Nephron progenitor cell (in vitro differentiated cells): ENCODE measurements around the gene AGFG2.

Experiments
- DNase-seq: peaks from one replicate; pipeline ENCODE4 v3.0.0; 2021
- H3K27ac Mint-ChIP-seq: 2 replicates; pipeline ENCODE4 v1.8.0; 2021; ENCODE audit warnings: mild to moderate bottlenecking, moderate library complexity, mixed read lengths
- H3K27me3 Mint-ChIP-seq: 2 replicates; pipeline ENCODE4 v1.8.0; 2021; ENCODE audit warnings: mild to moderate bottlenecking, low read depth, mixed read lengths; ENCODE audit not compliant: poor library complexity
- H3K36me3 Mint-ChIP-seq: 2 replicates; pipeline ENCODE4 v1.8.0; 2021; ENCODE audit warnings: low read depth, mixed read lengths
- H3K4me1 Mint-ChIP-seq: 2 replicates; pipeline ENCODE4 v1.8.0; 2021; ENCODE audit warnings: mixed read lengths
- H3K4me3 Mint-ChIP-seq: 2 replicates; pipeline ENCODE4 v1.8.0; 2021; ENCODE audit warnings: mild to moderate bottlenecking, moderate library complexity, mixed read lengths
- H3K9me3 Mint-ChIP-seq: 2 replicates; pipeline ENCODE4 v1.8.0; 2021; ENCODE audit warnings: mild to moderate bottlenecking, moderate library complexity, mixed read lengths
- TF ChIP-seq, protein P1 (sequence below): fragments of 200-600 bp; sonication (generic); IDR thresholded peaks from 2 replicates; pipeline ENCODE4 v1.5.0; 2021; ENCODE audit warnings: antibody characterized with exemption

The AGFG2 gene

DNA sequence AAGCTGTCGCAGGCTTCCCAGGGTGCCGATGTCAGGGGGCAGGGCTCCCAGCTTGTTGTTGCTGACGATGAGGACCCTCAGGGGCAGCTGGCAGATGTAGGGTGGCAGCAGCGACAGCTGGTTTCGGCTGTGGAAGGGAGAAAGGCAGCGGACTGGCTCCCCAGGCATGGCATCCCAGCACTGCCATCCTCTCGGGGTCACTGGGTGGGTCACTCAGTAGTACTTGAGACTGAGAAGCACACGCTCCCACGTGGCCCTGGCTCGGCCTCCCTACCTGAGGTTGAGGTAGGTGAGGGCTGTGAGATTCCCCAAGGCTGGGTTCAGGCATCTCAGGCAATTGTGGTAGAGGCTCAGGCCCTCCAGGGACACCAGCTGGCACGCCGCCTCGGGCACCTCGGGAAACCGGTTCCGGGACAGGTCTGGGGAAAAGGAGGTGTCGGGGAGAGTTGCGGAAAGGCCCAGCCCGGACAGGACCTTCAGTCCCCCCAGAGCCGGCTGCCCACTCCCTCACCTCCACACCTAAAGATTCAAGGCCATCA, 43.1 kb downstream of the AGFG2 start:
- no peak overlapping the region for H3K27ac Mint-ChIP-seq
- TF ChIP-seq, protein P1, sequence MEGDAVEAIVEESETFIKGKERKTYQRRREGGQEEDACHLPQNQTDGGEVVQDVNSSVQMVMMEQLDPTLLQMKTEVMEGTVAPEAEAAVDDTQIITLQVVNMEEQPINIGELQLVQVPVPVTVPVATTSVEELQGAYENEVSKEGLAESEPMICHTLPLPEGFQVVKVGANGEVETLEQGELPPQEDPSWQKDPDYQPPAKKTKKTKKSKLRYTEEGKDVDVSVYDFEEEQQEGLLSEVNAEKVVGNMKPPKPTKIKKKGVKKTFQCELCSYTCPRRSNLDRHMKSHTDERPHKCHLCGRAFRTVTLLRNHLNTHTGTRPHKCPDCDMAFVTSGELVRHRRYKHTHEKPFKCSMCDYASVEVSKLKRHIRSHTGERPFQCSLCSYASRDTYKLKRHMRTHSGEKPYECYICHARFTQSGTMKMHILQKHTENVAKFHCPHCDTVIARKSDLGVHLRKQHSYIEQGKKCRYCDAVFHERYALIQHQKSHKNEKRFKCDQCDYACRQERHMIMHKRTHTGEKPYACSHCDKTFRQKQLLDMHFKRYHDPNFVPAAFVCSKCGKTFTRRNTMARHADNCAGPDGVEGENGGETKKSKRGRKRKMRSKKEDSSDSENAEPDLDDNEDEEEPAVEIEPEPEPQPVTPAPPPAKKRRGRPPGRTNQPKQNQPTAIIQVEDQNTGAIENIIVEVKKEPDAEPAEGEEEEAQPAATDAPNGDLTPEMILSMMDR, result no peak

DNA sequence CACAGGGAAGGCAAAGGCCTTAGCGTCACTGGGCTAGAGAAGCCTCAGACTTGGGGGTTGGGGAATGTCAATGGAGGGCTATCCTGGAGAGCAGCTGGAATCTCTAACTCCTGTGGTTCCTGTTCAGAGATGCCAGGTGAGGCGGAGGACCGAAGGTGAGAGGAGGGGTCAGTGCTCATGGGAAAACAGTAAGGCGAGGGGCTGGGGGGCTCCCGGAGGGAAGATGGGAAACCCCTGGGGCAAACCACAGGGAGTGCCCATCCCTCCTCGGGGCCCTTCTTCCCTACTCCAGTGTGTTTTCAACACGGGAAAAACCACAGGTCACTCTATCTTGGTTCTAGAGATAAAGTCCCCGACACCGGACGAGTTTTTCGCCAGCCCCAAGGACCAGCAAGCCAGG, 43.6 kb downstream of the AGFG2 start:
- no peaks in the 10 kb centered on the region for H3K9me3 Mint-ChIP-seq

More for the DNA sequence above, 43.1 kb downstream of the AGFG2 start:
- Mint-ChIP-seq H3K27me3 (no peaks in the 10 kb centered on the region), H3K9me3 (no peaks in the 10 kb centered on the region), H3K36me3 (peaks cover 5% of the 10 kb centered on the region), H3K4me1 (peaks cover 39% of the 10 kb centered on the region), H3K4me3 (no peak overlapping the region)
- DNase-seq, result no peak

GRCh38 chr7:100583132-100584053, 44.4 kb downstream of the AGFG2 start:
- H3K9me3 Mint-ChIP-seq, result no peaks in the 10 kb centered on the region
- peak overlapping the region; percentile 100 for H3K4me3 Mint-ChIP-seq

More for the DNA sequence above, 43.6 kb downstream of the AGFG2 start:
- Mint-ChIP-seq H3K4me1 (peaks cover 39% of the 10 kb centered on the region), H3K27ac (peak overlapping the region; percentile 36), H3K36me3 (peaks cover 5% of the 10 kb centered on the region), H3K4me3 (no peak overlapping the region), H3K27me3 (no peaks in the 10 kb centered on the region)
- TF ChIP-seq, protein P1, result no peak
- no peak for DNase-seq

GRCh38 chr7:100584054-100584682, 45.2 kb downstream of the AGFG2 start:
- Mint-ChIP-seq H3K4me3 (peak overlapping the region; percentile 100), H3K4me1 (peaks cover 52% of the 10 kb centered on the region), H3K27me3 (no peaks in the 10 kb centered on the region), H3K9me3 (no peaks in the 10 kb centered on the region), H3K27ac (peak overlapping the region; percentile 99), H3K36me3 (peaks cover under 1% of the 10 kb centered on the region)
- DNase-seq, result no peak
- TF ChIP-seq, protein P1, result no peak

More at GRCh38 chr7:100583132-100584053, 44.4 kb downstream of the AGFG2 start:
- Mint-ChIP-seq H3K4me1 (peaks cover 44% of the 10 kb centered on the region), H3K27me3 (no peaks in the 10 kb centered on the region), H3K36me3 (peaks cover 5% of the 10 kb centered on the region), H3K27ac (peak overlapping the region; percentile 92)
- no peak for DNase-seq
- TF ChIP-seq, protein P1, result no peak

DNA sequence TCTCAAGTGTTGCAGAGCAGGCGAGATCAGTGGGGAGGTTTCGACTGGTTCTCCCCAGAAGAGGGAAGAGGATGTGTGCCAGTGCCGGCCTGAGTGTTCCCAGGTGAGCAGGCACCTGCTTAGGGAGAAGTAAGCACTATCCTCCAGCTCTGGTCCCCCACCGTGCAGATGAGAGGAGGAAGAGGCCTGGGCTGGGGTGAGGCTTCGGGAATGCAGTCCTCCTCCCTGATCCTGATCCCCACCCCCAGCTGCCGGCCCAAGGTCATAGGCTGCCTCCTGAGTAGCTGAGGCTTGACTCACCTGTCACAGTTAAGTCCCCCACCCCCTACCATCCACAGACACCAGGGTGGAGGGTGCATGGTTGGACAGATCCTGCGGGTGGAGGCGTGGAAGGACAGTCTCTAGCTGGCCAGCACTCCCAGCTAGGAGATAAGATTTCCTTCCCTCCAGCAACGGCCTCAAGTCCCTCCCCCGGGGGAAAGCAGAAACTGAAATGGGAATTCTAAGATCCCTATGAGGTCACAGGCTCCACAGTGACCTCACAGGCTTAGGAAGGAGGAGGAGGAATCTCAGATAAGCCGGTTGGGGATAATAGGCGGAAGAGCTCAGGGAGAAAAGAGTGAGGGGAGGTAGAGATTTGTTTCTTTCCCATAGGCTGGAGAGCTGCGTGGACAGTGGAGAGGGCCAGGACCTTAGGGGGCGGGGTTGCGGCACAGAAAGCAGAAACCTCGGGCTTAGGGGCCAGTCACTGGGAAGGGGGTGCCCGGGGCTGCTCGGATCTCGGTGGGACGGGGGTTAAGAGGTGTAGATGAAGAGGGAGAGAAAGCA, 45.9 kb downstream of the AGFG2 start:
- no peaks in the 10 kb centered on the region for H3K27me3 Mint-ChIP-seq
- H3K4me1 Mint-ChIP-seq, result peaks cover 59% of the 10 kb centered on the region
- H3K9me3 Mint-ChIP-seq, result no peaks in the 10 kb centered on the region
- H3K36me3 Mint-ChIP-seq, result no peaks in the 10 kb centered on the region
- H3K4me3 Mint-ChIP-seq, result peak overlapping the region; percentile 100
- TF ChIP-seq, protein P1, result no peak
- DNase-seq, result peak; percentile 57
- H3K27ac Mint-ChIP-seq, result peak overlapping the region; percentile 99
